Peyer's patch (tissue), 4 donors: ENCODE results near the gene GTF3C5. TPM values are rescaled to one million over a fixed set of nuclear protein-coding genes. Genes with fewer than 3 reads are reported as not detected.

Experiments
- DNase-seq, 3 donors: peaks; one replicate each; pipeline ENCODE4 v3.0.0-alpha.2; 2017 to 2019
- H3K27ac ChIP-seq, 4 donors: fragments of 200-600 bp; sonication (generic); one replicate each; pipeline ENCODE4 v1.5.1; 2016 to 2019
- H3K27me3 ChIP-seq, 2 donors: fragments of 200-600 bp; sonication (generic); one replicate each; pipeline ENCODE4 v1.5.1; 2019
- H3K36me3 ChIP-seq, 3 donors: fragments of 200-600 bp; sonication (generic); one replicate each; pipeline ENCODE4 v1.5.1; 2016 to 2019
- H3K4me1 ChIP-seq, 4 donors: fragments of 200-600 bp; sonication (generic); one replicate each; pipeline ENCODE4 v1.5.1; 2016 to 2019
- H3K4me3 ChIP-seq, 4 donors: fragments of 200-600 bp; sonication (generic); 1 replicate in 3 of 4; 2 replicates in 1 of 4; pipeline ENCODE4 v1.5.1; 2016 to 2019; ENCODE audit warnings: mild to moderate bottlenecking in 1 of 4
- H3K9me3 ChIP-seq, 4 donors: fragments of 200-600 bp; sonication (generic); one replicate each; pipeline ENCODE4 v1.5.1; 2016 to 2019; ENCODE audit warnings: mild to moderate bottlenecking in 1 of 4
- CTCF ChIP-seq, 6 experiments: fragments of 450-650 bp in 4 of 6; fragments of 200-600 bp in 2 of 6; sonication (generic) in 1 of 6; IDR thresholded peaks; one replicate each; pipeline ENCODE4 v1.5.1; 2017 to 2019; ENCODE audit warnings: antibody characterized with exemption in 6 of 6, mild to moderate bottlenecking in 3 of 6, moderate library complexity in 1 of 6
- POLR2A ChIP-seq, 2 donors: fragments of 450-650 bp; IDR thresholded peaks; one replicate each; pipeline ENCODE4 v1.5.1; 2017; ENCODE audit warnings: antibody characterized with exemption in 2 of 2, mild to moderate bottlenecking in 2 of 2, moderate library complexity in 2 of 2
- total RNA-seq, 4 donors: library from RNA; depleted of rRNA; stranded (reverse); fragments of >200 nt; gene quantifications; one replicate each; pipeline ENCODE4 v1.1.0, GENCODE V29; 2016

The GTF3C5 gene
- total RNA-seq, 4 donors from 2014 or later = 63.7 to 103 (median 73.5) TPM

- Histone ChIP-seq H3K4me3 (no peak overlapping the region), H3K27ac (no peak overlapping the region), H3K27me3 (no peaks in the 10 kb centered on the region), H3K4me1 (peaks cover 0 to 19% (median 4%) of the 10 kb centered on the region in 4 donors), H3K9me3 (no peaks in the 10 kb centered on the region), H3K36me3 (peaks cover 0 to 76% (median 0%) of the 10 kb centered on the region in 3 donors)
- TF ChIP-seq POLR2A (IDR thresholded peaks at IDR 0.05) (no peak), CTCF (IDR thresholded peaks at IDR 0.05) (peak in 4 of 6 experiments; percentile 27 to 62 (median 60))
- peak in 2 of 3 donors; percentile 62 to 70 for DNase-seq
These were observed 17.8 kb downstream of the GTF3C5 start for GRCh38 chr9:133048595-133048994.

GRCh38 chr9:133049043-133049442 is 18.2 kb downstream of the GTF3C5 start:
- peaks cover 0 to 19% (median 4%) of the 10 kb centered on the region in 4 donors for H3K4me1 ChIP-seq
- H3K9me3 ChIP-seq = no peaks in the 10 kb centered on the region
- DNase-seq = no peak
- H3K27me3 ChIP-seq = no peaks in the 10 kb centered on the region
- H3K27ac ChIP-seq = no peak overlapping the region
- H3K4me3 ChIP-seq = no peak overlapping the region
- H3K36me3 ChIP-seq = peaks cover 0 to 76% (median 0%) of the 10 kb centered on the region in 3 donors
- TF ChIP-seq CTCF (IDR thresholded peaks at IDR 0.05) (no peak), POLR2A (IDR thresholded peaks at IDR 0.05) (no peak)

- H3K4me1 ChIP-seq = peaks cover 0 to 19% (median 4%) of the 10 kb centered on the region in 4 donors
- H3K36me3 ChIP-seq = peaks cover 0 to 76% (median 0%) of the 10 kb centered on the region in 3 donors
- H3K4me3 ChIP-seq = no peak overlapping the region
- no peak for DNase-seq
- no peaks in the 10 kb centered on the region for H3K27me3 ChIP-seq
- peak overlapping the region in 3 of 4 donors; percentile 23 to 80 (median 77) for H3K27ac ChIP-seq
- TF ChIP-seq POLR2A (IDR thresholded peaks at IDR 0.05) (no peak), CTCF (IDR thresholded peaks at IDR 0.05) (no peak)
- no peaks in the 10 kb centered on the region for H3K9me3 ChIP-seq
These were observed 19.3 kb downstream of the GTF3C5 start for GRCh38 chr9:133050142-133050541.

GRCh38 chr9:133050781-133051180 is 20.0 kb downstream of the GTF3C5 start:
- Histone ChIP-seq H3K27ac (peak overlapping the region in 3 of 4 donors; percentile 57 to 80 (median 77)), H3K9me3 (no peaks in the 10 kb centered on the region), H3K36me3 (peaks cover 0 to 76% (median 0%) of the 10 kb centered on the region in 3 donors), H3K27me3 (no peaks in the 10 kb centered on the region), H3K4me1 (peaks cover 0 to 19% (median 4%) of the 10 kb centered on the region in 4 donors), H3K4me3 (no peak overlapping the region)
- DNase-seq = peak in 2 of 3 donors; percentile 85 to 88
- TF ChIP-seq POLR2A (IDR thresholded peaks at IDR 0.05) (peak in 1 of 2 donors; percentile 19), CTCF (IDR thresholded peaks at IDR 0.05) (peak in 3 of 6 experiments; percentile 65 to 71 (median 66))

- DNase-seq = no peak
- Histone ChIP-seq H3K4me1 (peaks cover 0 to 24% (median 4%) of the 10 kb centered on the region in 4 donors), H3K9me3 (no peaks in the 10 kb centered on the region), H3K27ac (peak overlapping the region in 3 of 4 donors; percentile 57 to 80 (median 77)), H3K27me3 (no peaks in the 10 kb centered on the region), H3K4me3 (no peak overlapping the region), H3K36me3 (peaks cover 0 to 77% (median 0%) of the 10 kb centered on the region in 3 donors)
- TF ChIP-seq CTCF (IDR thresholded peaks at IDR 0.05) (no peak), POLR2A (IDR thresholded peaks at IDR 0.05) (no peak)
These were observed 20.6 kb downstream of the GTF3C5 start for GRCh38 chr9:133051281-133051900.
